Mesothelial cell of epicardium (in vitro differentiated cells): Measurements from ENCODE around the gene LRRC23. TPM values are rescaled to one million over a fixed set of nuclear protein-coding genes. Genes with fewer than 3 reads are reported as not detected.

Source experiments
- DNase-seq, 2 experiments: peaks; one replicate each; pipeline ENCODE4 v3.0.0; 2021; ENCODE audit warnings: low spot score in 2 of 2; ENCODE audit not compliant: unreplicated experiment in 2 of 2
- H3K27ac Mint-ChIP-seq: 2 replicates; pipeline ENCODE4 v1.8.0; 2021; ENCODE audit warnings: mixed read lengths
- H3K27me3 Mint-ChIP-seq: 2 replicates; pipeline ENCODE4 v1.8.0; 2021; ENCODE audit warnings: low read depth, mixed read lengths
- H3K36me3 Mint-ChIP-seq: 2 replicates; pipeline ENCODE4 v1.8.0; 2021; ENCODE audit warnings: mixed read lengths
- H3K4me1 Mint-ChIP-seq: 2 replicates; pipeline ENCODE4 v1.8.0; 2021; ENCODE audit warnings: mixed read lengths
- H3K4me3 Mint-ChIP-seq: 2 replicates; pipeline ENCODE4 v1.8.0; 2021; ENCODE audit warnings: mild to moderate bottlenecking, moderate library complexity, mixed read lengths
- H3K9me3 Mint-ChIP-seq: 2 replicates; pipeline ENCODE4 v1.8.0; 2021; ENCODE audit warnings: mixed read lengths
- CTCF ChIP-seq: fragments of 200-600 bp; sonication (generic); IDR thresholded peaks from one replicate; pipeline ENCODE4 v1.5.0; 2021; ENCODE audit warnings: antibody characterized with exemption; ENCODE audit not compliant: unreplicated experiment
- total RNA-seq: library from RNA; stranded (reverse); gene quantifications from 3 replicates; pipeline ENCODE4 v1.2.1, GENCODE V29; 2021

LRRC23 gene
- total RNA-seq, 1 donor from 2014 or later: 11.6 TPM

GRCh38 chr12:6928703-6929407, 24.2 kb downstream of the LRRC23 start:
- H3K36me3 Mint-ChIP-seq: peaks cover 5% of the 10 kb centered on the region

DNA sequence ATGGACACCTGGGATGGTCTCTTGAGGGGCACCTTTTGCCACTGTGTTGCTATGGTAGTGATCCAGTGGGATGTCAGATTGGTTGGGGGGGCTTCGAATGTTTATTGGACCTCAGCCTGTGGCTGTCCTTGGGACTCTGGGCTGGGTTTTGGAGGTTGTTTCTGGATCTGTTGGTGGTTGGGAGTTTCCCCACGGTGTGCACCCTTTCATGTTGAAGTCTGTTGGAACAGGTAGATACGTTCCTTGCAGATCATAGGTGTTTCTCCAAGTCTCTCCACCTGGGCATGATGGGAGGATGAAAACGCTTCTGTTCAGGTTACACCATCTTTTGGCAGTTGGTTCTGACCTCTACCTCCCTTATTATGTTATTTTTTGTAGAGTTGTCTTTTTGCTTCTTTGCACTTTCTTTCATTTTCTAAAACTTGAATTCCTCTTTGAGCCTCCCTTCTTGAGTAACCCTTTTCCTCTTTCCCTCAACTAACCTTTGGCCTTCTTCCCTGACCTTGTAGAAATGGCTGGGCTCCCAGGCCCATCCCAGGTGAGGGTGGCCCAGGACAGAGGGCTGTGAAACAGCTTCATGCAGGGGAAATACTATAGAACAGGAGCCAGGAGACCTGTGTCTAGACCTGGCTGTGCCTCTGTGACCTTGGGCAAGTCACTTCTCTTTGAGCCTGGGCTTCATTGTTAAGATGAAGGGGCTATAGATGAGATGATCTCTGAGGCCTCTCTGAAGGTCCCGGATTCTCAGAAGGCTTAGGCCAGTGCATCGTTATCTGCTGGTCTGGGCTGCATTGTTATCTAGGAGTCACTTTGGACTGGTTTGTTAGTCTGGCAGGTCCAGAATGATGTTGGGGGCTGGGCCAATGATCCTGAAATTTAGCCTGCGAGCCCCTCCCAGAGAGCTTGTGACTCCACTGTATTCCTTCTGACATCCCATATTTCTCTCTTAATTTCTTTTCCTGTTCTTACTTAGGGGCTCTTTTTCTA, 25.1 kb downstream of the LRRC23 start:
- no peak for TF ChIP-seq CTCF
- peak overlapping the region; percentile 92 for H3K27ac Mint-ChIP-seq
- DNase-seq: no peak
- H3K4me3 Mint-ChIP-seq: peak overlapping the region; percentile 95
- no peaks in the 10 kb centered on the region for H3K27me3 Mint-ChIP-seq
- no peaks in the 10 kb centered on the region for H3K9me3 Mint-ChIP-seq
- H3K4me1 Mint-ChIP-seq: peaks cover 73% of the 10 kb centered on the region
- H3K36me3 Mint-ChIP-seq: peaks cover 11% of the 10 kb centered on the region

More at GRCh38 chr12:6928703-6929407, 24.2 kb downstream of the LRRC23 start:
- no peaks in the 10 kb centered on the region for H3K9me3 Mint-ChIP-seq
- peaks cover 75% of the 10 kb centered on the region for H3K4me1 Mint-ChIP-seq
- TF ChIP-seq CTCF: no peak
- peak overlapping the region; percentile 95 for H3K4me3 Mint-ChIP-seq
- DNase-seq: no peak
- no peaks in the 10 kb centered on the region for H3K27me3 Mint-ChIP-seq
- peak overlapping the region; percentile 92 for H3K27ac Mint-ChIP-seq

GRCh38 chr12:6932766-6933165, 28.1 kb downstream of the LRRC23 start:
- peaks cover 14% of the 10 kb centered on the region for H3K36me3 Mint-ChIP-seq
- H3K27ac Mint-ChIP-seq: peak overlapping the region; percentile 82
- no peak for TF ChIP-seq CTCF
- H3K4me1 Mint-ChIP-seq: peaks cover 51% of the 10 kb centered on the region
- no peak for DNase-seq
- H3K9me3 Mint-ChIP-seq: no peaks in the 10 kb centered on the region
- no peak overlapping the region for H3K4me3 Mint-ChIP-seq
- H3K27me3 Mint-ChIP-seq: no peaks in the 10 kb centered on the region

DNA sequence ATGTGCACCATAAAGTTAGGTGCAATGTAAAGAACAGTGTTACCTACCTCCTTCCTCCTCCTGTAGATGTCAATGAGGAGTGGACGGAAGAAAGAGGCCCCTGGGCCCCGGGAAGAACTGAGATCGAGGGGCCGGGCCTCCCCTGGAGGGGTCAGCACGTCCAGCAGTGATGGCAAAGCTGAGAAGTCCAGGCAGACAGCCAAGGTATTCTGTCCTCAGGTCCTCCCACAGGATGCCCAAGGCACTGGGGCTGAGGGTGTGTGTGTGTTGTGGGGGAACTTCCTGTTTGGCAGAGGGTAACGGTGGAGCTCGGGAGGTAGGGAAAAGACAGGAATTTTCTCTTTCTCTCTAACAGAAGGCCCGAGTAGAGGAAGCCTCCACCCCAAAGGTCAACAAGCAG, 29.5 kb downstream of the LRRC23 start:
- H3K4me3 Mint-ChIP-seq: no peak overlapping the region

More for the DNA sequence above, 29.5 kb downstream of the LRRC23 start:
- Mint-ChIP-seq H3K27ac (peak overlapping the region; percentile 82), H3K4me1 (peaks cover 57% of the 10 kb centered on the region), H3K27me3 (no peaks in the 10 kb centered on the region), H3K9me3 (no peaks in the 10 kb centered on the region), H3K36me3 (peaks cover 14% of the 10 kb centered on the region)
- TF ChIP-seq CTCF: no peak
- no peak for DNase-seq
